Breast epithelium (tissue), 3 donors: ENCODE measurements around the gene ANO2.

Experiments used
- CTCF ChIP-seq, 3 donors: fragments of 450-650 bp; IDR thresholded peaks; one replicate each; pipeline ENCODE4 v1.5.1; 2016 to 2017; ENCODE audit warnings: antibody characterized with exemption in 3 of 3, mild to moderate bottlenecking in 3 of 3, moderate library complexity in 3 of 3
- POLR2A ChIP-seq: fragments of 450-650 bp; IDR thresholded peaks from one replicate; pipeline ENCODE4 v1.6.1; 2016; ENCODE audit warnings: antibody characterized with exemption, mild to moderate bottlenecking, moderate library complexity

DNA sequence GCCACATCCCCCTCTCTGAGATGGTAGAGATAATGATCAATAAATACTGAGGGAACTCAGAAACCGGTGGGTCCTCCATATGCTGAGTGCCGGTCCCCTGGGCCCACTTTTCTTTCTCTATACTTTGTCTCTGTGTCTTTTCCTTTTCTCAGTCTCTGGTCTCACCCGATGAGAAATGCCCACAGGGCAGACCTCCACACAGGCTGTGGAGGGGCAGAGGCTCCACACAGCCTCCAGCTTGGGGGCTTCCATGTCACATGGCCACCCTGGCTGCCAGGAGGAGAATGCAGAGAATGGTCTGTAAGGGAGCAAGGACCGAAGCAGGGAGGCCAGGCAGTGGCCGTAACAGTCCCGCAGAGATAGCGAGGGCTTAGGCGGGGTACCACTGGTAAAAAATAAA lies 407.3 kb downstream of the ANO2 start:
- TF ChIP-seq POLR2A (no peak), CTCF (IDR thresholded peaks at IDR 0.05) (no peak)
